K562 (cell line): ENCODE data around the gene ZC3H10. TPM values are rescaled to one million over a fixed set of nuclear protein-coding genes. Genes with fewer than 3 reads are reported as not detected.
"Not testable (repeated sequence)": the region's sequence is repeated elsewhere in the genome, so short reads cannot be mapped to it uniquely, and the experiment has no call there.

Experiments used
- ATAC-seq: fragments of 200-7000 bp; cut with Tn5 transposase; 3 replicates; pipeline ENCODE4 v1.9.1; 2020; ENCODE audit warnings: moderate library complexity
- BruUV-seq: library from RNA; stranded (reverse); fragments of 400-500 nt; replicated peaks from 2 replicates; lab custom pipeline; 2021; lab: Mats Ljungman, UMichigan
- CTCF ChIA-PET: fragments of 300-600 bp; formaldehyde crosslinking; extraction: SDS; loops from one replicate; lab custom pipeline; 2021; ENCODE audit warnings: low intra/inter-chr PET ratio; lab: Yijun Ruan, JAX
- POLR2A ChIA-PET: fragments of 300-600, 350-650 bp; sonication (Branson Sonifier 250); formaldehyde crosslinking; extraction: SDS; loops from one replicate; lab custom pipeline; 2021; ENCODE audit warnings: antibody characterized with exemption, inconsistent platforms; lab: Yijun Ruan, JAX
- DNase-seq, 4 experiments: peaks; one replicate each; pipeline versions ENCODE4 v3.0.0 to v3.0.0-alpha.2; 2011 to 2018; ENCODE audit warnings: low spot score in 3 of 4, mixed read lengths in 3 of 4; ENCODE audit errors: extremely low read depth in 1 of 4
- FAIRE-seq: peaks from 2 replicates; lab custom pipeline; 2011; peaks lifted over from hg19 to GRCh38; lab: Jason Lieb, UNC
- H2AFZ ChIP-seq: 2 replicates; pipeline ENCODE4 v1.6.0; 2011; ENCODE audit warnings: low read depth, low read length, control low read depth, inconsistent platforms
- H3K27ac ChIP-seq: fragments of 200-600 bp; 3 replicates; pipeline ENCODE4 v1.8.0; 2011; ENCODE audit warnings: low read depth, mild to moderate bottlenecking, control low read depth, inconsistent platforms, low read length, moderate library complexity, mixed read lengths; ENCODE audit errors: extremely low read depth
- H3K27me3 ChIP-seq, 2 experiments: fragments of 300-600 bp in 1 of 2; 2 replicates in 1 of 2; 3 replicates in 1 of 2; pipeline versions ENCODE4 v1.6.0 to v1.8.0; 2011; ENCODE audit warnings: inconsistent platforms in 2 of 2, low read length in 2 of 2, mild to moderate bottlenecking in 1 of 2, mixed read lengths in 1 of 2, moderate library complexity in 1 of 2; ENCODE audit not compliant: control insufficient read depth in 2 of 2, insufficient read depth in 2 of 2
- H3K36me3 ChIP-seq: fragments of 300-600 bp; 3 replicates; pipeline ENCODE4 v1.8.0; 2011; ENCODE audit warnings: mild to moderate bottlenecking, low read length, inconsistent platforms; ENCODE audit not compliant: control insufficient read depth, insufficient read depth
- H3K4me1 ChIP-seq, 2 experiments: fragments of 200-600 bp in 1 of 2; replicated peaks in 1 of 2; 2 replicates in 1 of 2; 3 replicates in 1 of 2; pipeline versions ENCODE4 v1.5.1 to v1.8.0; 2011; ENCODE audit warnings: inconsistent platforms in 2 of 2, low read length in 2 of 2, mild to moderate bottlenecking in 1 of 2, mixed read lengths in 1 of 2, moderate library complexity in 1 of 2; ENCODE audit not compliant: control insufficient read depth in 2 of 2, insufficient read depth in 2 of 2
- H3K4me2 ChIP-seq: 2 replicates; pipeline ENCODE4 v1.6.1; 2011; ENCODE audit warnings: low read length, control low read depth, inconsistent platforms, mixed read lengths; ENCODE audit not compliant: insufficient read depth
- H3K4me3 ChIP-seq: fragments of 200-600 bp; sonication (generic), shearing (Covaris generic); 2 replicates; pipeline ENCODE4 v1.5.1; 2016; ENCODE audit warnings: control low read depth, inconsistent platforms
- H3K79me2 ChIP-seq: fragments of 200-600 bp; 3 replicates; pipeline ENCODE4 v1.8.0; 2011; ENCODE audit warnings: low read length, inconsistent platforms; ENCODE audit not compliant: control insufficient read depth, insufficient read depth
- H3K9ac ChIP-seq, 2 experiments: 2 replicates each; pipeline versions ENCODE4 v1.6.0 to v1.6.1; 2011; ENCODE audit warnings: low read depth in 2 of 2, low read length in 2 of 2, control low read depth in 1 of 2, inconsistent platforms in 1 of 2, mild to moderate bottlenecking in 1 of 2, mixed read lengths in 1 of 2; ENCODE audit not compliant: insufficient read depth in 1 of 2
- H3K9me1 ChIP-seq: one replicate; pipeline ENCODE4 v1.6.0; 2011; ENCODE audit warnings: inconsistent platforms, mild to moderate bottlenecking, low read length, moderate library complexity; ENCODE audit not compliant: control insufficient read depth, insufficient read depth
- H3K9me3 ChIP-seq: replicated peaks from 2 replicates; pipeline ENCODE4 v1.5.1; 2011; ENCODE audit warnings: low read depth, low read length, inconsistent platforms; ENCODE audit not compliant: control insufficient read depth, insufficient read depth
- H4K20me1 ChIP-seq: replicated peaks from 2 replicates; pipeline ENCODE4 v1.6.1; 2011; ENCODE audit warnings: low read length, inconsistent platforms, mixed read lengths; ENCODE audit not compliant: control insufficient read depth, insufficient read depth
- ATF3 ChIP-seq, 2 experiments: fragments of 450-650 bp in 1 of 2; sonication (generic) in 1 of 2; formaldehyde crosslinking in 1 of 2; IDR thresholded peaks in 1 of 2; conservative IDR thresholded peaks in 1 of 2; 2 replicates each; pipeline versions ENCODE4 v1.6.1 to v1.8.1; 2016 to 2023; ENCODE audit warnings: mild to moderate bottlenecking in 2 of 2, moderate library complexity in 2 of 2, inconsistent platforms in 1 of 2, missing genetic modification reagents in 1 of 2
- CEBPB ChIP-seq: fragments of 450-650 bp; IDR thresholded peaks from 2 replicates; pipeline ENCODE4 v1.6.1; 2016; ENCODE audit warnings: missing genetic modification characterization, missing compliant biosample characterization
- CEBPG ChIP-seq, 3 experiments: fragments of 200-800 bp in 1 of 3; sonication (Bioruptor generic) in 1 of 3; sonication (generic) in 1 of 3; formaldehyde crosslinking in 1 of 3; IDR thresholded peaks in 2 of 3; conservative IDR thresholded peaks in 1 of 3; 2 replicates each; pipeline versions ENCODE4 v1.6.1 to v1.8.0; 2016 to 2022; ENCODE audit warnings: missing compliant biosample characterization in 2 of 3, missing genetic modification characterization in 2 of 3, mild to moderate bottlenecking in 1 of 3, missing genetic modification reagents in 1 of 3
- ZNF384 ChIP-seq: IDR thresholded peaks from 2 replicates; pipeline ENCODE4 v1.6.1; 2012; ENCODE audit warnings: low read depth, low read length, improper control_type of control experiment
- WGBS: fragments of 100-300 bp; shearing (Covaris generic); methylation state at CpG from one replicate; pipeline ENCODE4 v1.1.6; 2016; ENCODE audit warnings: low coverage, mixed read lengths; ENCODE audit not compliant: insufficient coverage; ENCODE audit errors: missing lambda C conversion rate; 5-methylcytosine and 5-hydroxymethylcytosine counted together
- in situ Hi-C: fragments of 300-500 bp; cut with MboI; formaldehyde crosslinking; loops from 4 replicates; pipeline ENCODE4 v1.15.0; 2018; ENCODE audit warnings: inconsistent platforms, mixed read lengths
- intact Hi-C: fragments of 100-400 bp; cut with micrococcal nuclease; formaldehyde crosslinking; loops from 2 replicates; pipeline ENCODE4 v1.14.2; 2022
- polyA plus RNA-seq, 8 experiments: library from polyadenylated mRNA; depleted of rRNA in 4 of 8; stranded (reverse) in 5 of 8; unstranded in 3 of 8; fragments of >200 nt; fragmentation: Nextera tagmentation in 2 of 8; fragmentation: Illumina TruSeq in 1 of 8; extraction: Ambion mirVana in 2 of 8; extraction: Trizol in 1 of 8; gene quantifications; 2 replicates each; pipeline versions ENCODE4 v1.2.1 to v1.2.3, GENCODE V29; 2011 to 2014; ENCODE audit warnings: inconsistent platforms in 1 of 8, missing spikeins in 1 of 8
- total RNA-seq, 7 experiments: library from RNA; depleted of rRNA in 6 of 7; stranded (reverse); fragments of >200 nt in 6 of 7; fragmentation: Illumina TruSeq in 2 of 7; extraction: Trizol in 2 of 7; gene quantifications; 2 replicates each; pipeline versions ENCODE4 v1.2.1 to v1.2.3, GENCODE V29; 2011 to 2021; ENCODE audit warnings: low replicate concordance in 1 of 7

The ZC3H10 gene
- total and polyA plus RNA-seq, 9 of the 15 experiments (the other 6 are each of a cell fraction or from before 2014, with no cell fraction given): 0.31 to 4.1 (median 1.6) TPM

GRCh38 chr12:56077966-56078365, 40.1 kb upstream of the ZC3H10 start:
- H3K27ac ChIP-seq; H3K9me1 ChIP-seq; H3K4me2 ChIP-seq; H3K9me3 ChIP-seq; BruUV-seq; H3K79me2 ChIP-seq; DNase-seq; FAIRE-seq; ATAC-seq; H3K9ac ChIP-seq; intact Hi-C loops; H4K20me1 ChIP-seq; CTCF ChIA-PET; H3K4me3 ChIP-seq; in situ Hi-C loops; POLR2A ChIA-PET; H3K36me3 ChIP-seq; H3K27me3 ChIP-seq; H2AFZ ChIP-seq; TF ChIP-seq ATF3 (CRISPR knock-in tag; conservative IDR thresholded peaks at IDR 0.05): not testable (repeated sequence)
- TF ChIP-seq CEBPG (CRISPR knock-in tag; IDR thresholded peaks at IDR 0.05): peak; percentile 64
- peak in 1 of 2 experiments; percentile 62; a peak in 2 of 4 replicates for TF ChIP-seq CEBPG (tag; conservative IDR thresholded peaks at IDR 0.05 in 1 of 2, IDR thresholded peaks at IDR 0.05 in 1 of 2)
- peak; percentile 34; the same call in 1 of the 2 replicates for TF ChIP-seq ZNF384
- peak; percentile 44; the same call in 1 of the 2 replicates for TF ChIP-seq CEBPB (tag)
- peak; percentile 60 for TF ChIP-seq ATF3 (IDR thresholded peaks at IDR 0.05)
- WGBS: 42% methylated on average over 9 of the region's 9 CpGs
- H3K4me1 ChIP-seq: peaks cover 25 to 38% of the 10 kb centered on the region in 2 experiments
